CD8-positive, alpha-beta memory T cell (primary cell): ENCODE measurements around the gene NELFCD. TPM values are rescaled to one million over a fixed set of nuclear protein-coding genes. Genes with fewer than 3 reads are reported as not detected.
A peak's percentile ranks its signal among the peaks of the same experiment; 100 is the strongest.

ENCODE experiments used
- CTCF ChIA-PET: fragments of 350-600 bp; sonication (Branson Sonifier 250); formaldehyde crosslinking; loops from one replicate; lab custom pipeline; 2021; ENCODE audit warnings: antibody characterized with exemption; lab: Charles Lee
- POLR2A ChIA-PET: fragments of 350-600 bp; sonication (Branson Sonifier 250); formaldehyde crosslinking; loops from one replicate; lab custom pipeline; 2021; ENCODE audit warnings: antibody characterized with exemption; lab: Charles Lee
- DNase-seq, 5 donors: peaks; one replicate each; pipeline versions ENCODE4 v3.0.0 to v3.0.0-alpha.2; 2020 to 2022; ENCODE audit warnings: mixed read lengths in 1 of 5
- H3K27ac ChIP-seq: one replicate; pipeline ENCODE4 v1.7.0; 2013; ENCODE audit warnings: low read depth, mild to moderate bottlenecking, low read length, moderate library complexity
- H3K27me3 ChIP-seq: 2 replicates; pipeline ENCODE4 v1.7.0; 2013; ENCODE audit warnings: low read length, mild to moderate bottlenecking; ENCODE audit not compliant: insufficient read depth, poor library complexity, severe bottlenecking
- H3K36me3 ChIP-seq: 2 replicates; pipeline ENCODE4 v1.7.0; 2013; ENCODE audit warnings: mild to moderate bottlenecking, low read length, moderate library complexity; ENCODE audit not compliant: insufficient read depth
- H3K4me1 ChIP-seq: 2 replicates; pipeline ENCODE4 v1.7.0; 2013; ENCODE audit warnings: mild to moderate bottlenecking, low read length, moderate library complexity; ENCODE audit not compliant: insufficient read depth
- H3K4me3 ChIP-seq: 2 replicates; pipeline ENCODE4 v1.7.0; 2013; ENCODE audit warnings: mild to moderate bottlenecking, low read length
- H3K9me3 ChIP-seq: 2 replicates; pipeline ENCODE4 v1.7.0; 2013; ENCODE audit warnings: mild to moderate bottlenecking, low read length
- H3K27ac Mint-ChIP-seq, 8 donors: one replicate each; pipeline ENCODE4 v1.8.0; 2020 to 2021; ENCODE audit warnings: mixed read lengths in 8 of 8, mild to moderate bottlenecking in 6 of 8, inconsistent platforms in 3 of 8, moderate library complexity in 3 of 8
- H3K27me3 Mint-ChIP-seq, 2 donors: one replicate each; pipeline ENCODE4 v1.8.0; 2020 to 2021; ENCODE audit warnings: mixed read lengths in 2 of 2, mild to moderate bottlenecking in 1 of 2, moderate library complexity in 1 of 2
- H3K36me3 Mint-ChIP-seq, 3 donors: one replicate each; pipeline ENCODE4 v1.8.0; 2020 to 2021; ENCODE audit warnings: mixed read lengths in 3 of 3, inconsistent platforms in 1 of 3, mild to moderate bottlenecking in 1 of 3
- H3K4me1 Mint-ChIP-seq, 3 donors: one replicate each; pipeline ENCODE4 v1.8.0; 2020 to 2021; ENCODE audit warnings: mixed read lengths in 3 of 3, inconsistent platforms in 1 of 3, mild to moderate bottlenecking in 1 of 3
- H3K4me3 Mint-ChIP-seq, 7 donors: one replicate each; pipeline ENCODE4 v1.8.0; 2020 to 2021; ENCODE audit warnings: mixed read lengths in 7 of 7, mild to moderate bottlenecking in 6 of 7, moderate library complexity in 4 of 7, inconsistent platforms in 2 of 7
- H3K9me3 Mint-ChIP-seq, 5 donors: one replicate each; pipeline ENCODE4 v1.8.0; 2020 to 2022; ENCODE audit warnings: mixed read lengths in 5 of 5, mild to moderate bottlenecking in 3 of 5, moderate library complexity in 2 of 5, inconsistent platforms in 1 of 5
- polyA plus RNA-seq: library from polyadenylated mRNA; unstranded; fragments of 300-500 nt; fragmentation: Illumina TruSeq; gene quantifications from one replicate; pipeline ENCODE4 v1.2.3, GENCODE V29; 2021
- total RNA-seq, 2 experiments: library from RNA; stranded (reverse); gene quantifications; one replicate each; pipeline ENCODE4 v1.2.3, GENCODE V29; 2021

The NELFCD gene
- total and polyA plus RNA-seq, 3 experiments from 2014 or later: 78.1 to 108 (median 101) TPM

DNA sequence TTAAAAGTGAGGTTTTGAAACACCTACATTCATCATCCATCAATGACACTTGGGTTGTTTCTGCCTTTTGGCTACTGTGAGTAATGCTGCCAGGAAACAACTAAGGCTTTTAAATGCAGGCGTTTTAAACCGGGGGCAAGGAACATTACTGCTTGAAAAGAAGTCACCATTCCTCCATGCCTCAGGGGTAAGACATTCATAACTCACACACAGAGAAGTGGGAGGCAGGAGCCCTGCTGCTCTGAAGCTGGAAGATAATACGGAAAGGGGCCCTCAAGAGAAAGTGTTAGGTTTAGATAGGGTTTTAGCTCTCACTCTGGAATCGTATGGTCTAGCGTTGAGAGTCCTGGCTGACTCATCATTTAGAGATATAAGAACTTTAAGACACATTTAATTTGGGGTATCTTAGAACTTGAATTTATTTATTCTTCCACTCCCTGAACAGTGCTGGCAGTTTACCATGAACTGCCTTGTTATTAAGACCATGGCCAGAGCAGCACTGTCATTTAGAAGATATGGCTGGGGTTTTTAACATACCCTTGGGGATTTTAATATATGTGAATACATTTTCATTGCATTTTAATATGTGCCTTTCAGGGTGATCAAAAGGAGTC lies 40.0 kb downstream of the NELFCD start:
- Mint-ChIP-seq H3K4me1 (peaks cover 23 to 30% (median 27%) of the 10 kb centered on the region in 3 donors), H3K27ac (peak overlapping the region in 2 of 8 donors; percentile 23 to 43), H3K36me3 (peaks cover 0 to 49% (median 18%) of the 10 kb centered on the region in 3 donors), H3K9me3 (no peaks in the 10 kb centered on the region), H3K4me3 (no peak overlapping the region), H3K27me3 (no peaks in the 10 kb centered on the region)
- Histone ChIP-seq H3K27me3 (no peaks in the 10 kb centered on the region), H3K4me1 (peaks cover 12% of the 10 kb centered on the region), H3K27ac (peak overlapping the region; percentile 66), H3K4me3 (no peak overlapping the region), H3K9me3 (no peaks in the 10 kb centered on the region), H3K36me3 (peaks cover 16% of the 10 kb centered on the region)
- POLR2A ChIA-PET: no interaction called here
- CTCF ChIA-PET: no interaction called here
- no peak for DNase-seq

DNA sequence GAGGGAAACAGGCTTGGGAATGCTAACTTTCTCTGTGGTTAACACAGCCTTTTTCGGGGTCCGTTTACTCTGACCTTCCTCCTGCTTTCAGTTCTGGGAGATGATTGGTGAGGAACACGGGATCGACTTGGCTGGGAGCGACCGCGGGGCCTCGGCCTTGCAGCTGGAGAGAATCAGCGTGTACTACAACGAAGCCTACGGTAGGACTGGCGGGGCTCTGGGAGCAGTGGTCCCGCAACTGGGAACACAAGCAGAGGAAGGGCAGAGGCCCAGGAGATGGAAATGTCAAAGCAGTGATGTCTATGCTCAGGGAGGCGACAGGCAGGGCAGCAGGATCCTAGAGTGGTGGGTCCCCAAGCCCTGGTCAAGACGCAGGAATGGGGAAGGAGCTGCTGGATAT lies 41.7 kb downstream of the NELFCD start:
- POLR2A ChIA-PET: no interaction called here

DNA sequence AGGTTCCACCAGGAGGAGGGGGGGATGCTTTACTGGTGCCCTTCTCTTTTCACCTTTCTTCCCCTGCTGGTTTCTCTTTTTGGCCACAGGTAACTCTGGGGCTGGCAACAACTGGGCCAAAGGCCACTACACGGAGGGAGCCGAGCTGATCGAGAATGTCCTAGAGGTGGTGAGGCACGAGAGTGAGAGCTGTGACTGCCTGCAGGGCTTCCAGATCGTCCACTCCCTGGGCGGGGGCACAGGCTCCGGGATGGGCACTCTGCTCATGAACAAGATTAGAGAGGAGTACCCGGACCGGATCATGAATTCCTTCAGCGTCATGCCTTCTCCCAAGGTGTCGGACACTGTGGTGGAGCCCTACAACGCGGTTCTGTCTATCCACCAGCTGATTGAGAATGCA lies 42.6 kb downstream of the NELFCD start:
- Mint-ChIP-seq H3K36me3 (peaks cover 0 to 75% (median 25%) of the 10 kb centered on the region in 3 donors), H3K27ac (no peak overlapping the region), H3K4me1 (peaks cover 29 to 44% (median 36%) of the 10 kb centered on the region in 3 donors), H3K4me3 (no peak overlapping the region), H3K27me3 (no peaks in the 10 kb centered on the region), H3K9me3 (no peaks in the 10 kb centered on the region)
- ChIA-PET CTCF (no interaction called here), POLR2A (no interaction called here)
- Histone ChIP-seq H3K27ac (no peak overlapping the region), H3K9me3 (no peaks in the 10 kb centered on the region), H3K36me3 (peaks cover 34% of the 10 kb centered on the region), H3K27me3 (no peaks in the 10 kb centered on the region), H3K4me3 (no peak overlapping the region), H3K4me1 (peaks cover 20% of the 10 kb centered on the region)
- no peak for DNase-seq

More for the DNA sequence above, 41.7 kb downstream of the NELFCD start:
- Mint-ChIP-seq H3K4me3 (no peak overlapping the region), H3K27ac (peak overlapping the region in 3 of 8 donors; percentile 4 to 64 (median 6)), H3K4me1 (peaks cover 24 to 35% (median 27%) of the 10 kb centered on the region in 3 donors), H3K27me3 (no peaks in the 10 kb centered on the region), H3K36me3 (peaks cover 0 to 66% (median 24%) of the 10 kb centered on the region in 3 donors), H3K9me3 (no peaks in the 10 kb centered on the region)
- no peaks in the 10 kb centered on the region for H3K9me3 ChIP-seq
- peaks cover 26% of the 10 kb centered on the region for H3K36me3 ChIP-seq
- CTCF ChIA-PET: interaction anchor here (1.2 kb wide), 1 partner anchor 10 kb away, joined by 3 read pairs; the partner anchor contains the start of gene ATP5F1E
- peaks cover 12% of the 10 kb centered on the region for H3K4me1 ChIP-seq
- no peaks in the 10 kb centered on the region for H3K27me3 ChIP-seq
- no peak for DNase-seq
- no peak overlapping the region for H3K27ac ChIP-seq
- H3K4me3 ChIP-seq: no peak overlapping the region

DNA sequence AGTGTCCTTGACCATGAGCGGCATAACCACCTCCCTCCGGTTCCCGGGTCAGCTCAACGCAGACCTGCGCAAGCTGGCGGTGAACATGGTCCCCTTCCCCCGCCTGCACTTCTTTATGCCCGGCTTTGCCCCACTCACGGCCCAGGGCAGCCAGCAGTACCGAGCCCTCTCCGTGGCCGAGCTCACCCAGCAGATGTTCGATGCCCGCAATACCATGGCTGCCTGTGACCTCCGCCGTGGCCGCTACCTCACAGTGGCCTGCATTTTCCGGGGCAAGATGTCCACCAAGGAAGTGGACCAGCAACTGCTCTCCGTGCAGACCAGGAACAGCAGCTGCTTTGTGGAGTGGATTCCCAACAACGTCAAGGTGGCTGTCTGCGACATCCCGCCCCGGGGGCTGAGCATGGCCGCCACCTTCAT lies 43.1 kb downstream of the NELFCD start:
- peaks cover 25% of the 10 kb centered on the region for H3K4me1 ChIP-seq
- H3K9me3 ChIP-seq: no peaks in the 10 kb centered on the region
- peak overlapping the region in 1 of 7 donors; percentile 18 for H3K4me3 Mint-ChIP-seq
- H3K9me3 Mint-ChIP-seq: no peaks in the 10 kb centered on the region
- ChIA-PET CTCF (no interaction called here), POLR2A (no interaction called here)
- no peak overlapping the region for H3K27ac ChIP-seq
- H3K36me3 Mint-ChIP-seq: peaks cover 0 to 78% (median 24%) of the 10 kb centered on the region in 3 donors
- H3K36me3 ChIP-seq: peaks cover 38% of the 10 kb centered on the region
- no peak for DNase-seq
- no peak overlapping the region for H3K27ac Mint-ChIP-seq
- no peaks in the 10 kb centered on the region for H3K27me3 Mint-ChIP-seq
- peaks cover 34 to 49% (median 41%) of the 10 kb centered on the region in 3 donors for H3K4me1 Mint-ChIP-seq
- no peak overlapping the region for H3K4me3 ChIP-seq
- H3K27me3 ChIP-seq: no peaks in the 10 kb centered on the region

DNA sequence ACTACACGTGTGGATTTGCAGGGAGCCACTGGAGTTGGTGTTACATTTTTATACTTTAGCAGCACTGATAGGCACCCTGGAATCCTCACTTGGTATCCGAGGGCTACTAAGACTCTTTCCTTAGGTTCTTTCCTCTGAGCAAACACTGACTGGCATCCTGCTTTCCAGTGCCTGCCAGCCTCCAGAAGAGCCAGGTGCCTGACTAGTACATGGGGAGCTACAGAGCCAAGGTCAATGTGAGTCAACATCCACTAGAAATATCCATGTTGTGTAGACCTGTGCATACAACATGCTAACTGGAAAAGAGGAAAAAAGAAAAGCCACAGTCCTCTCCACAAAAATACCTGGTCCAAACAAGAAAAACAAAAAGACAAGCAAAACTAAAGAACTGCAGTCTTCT lies 44.0 kb downstream of the NELFCD start:
- peaks cover 0 to 87% (median 23%) of the 10 kb centered on the region in 3 donors for H3K36me3 Mint-ChIP-seq

DNA sequence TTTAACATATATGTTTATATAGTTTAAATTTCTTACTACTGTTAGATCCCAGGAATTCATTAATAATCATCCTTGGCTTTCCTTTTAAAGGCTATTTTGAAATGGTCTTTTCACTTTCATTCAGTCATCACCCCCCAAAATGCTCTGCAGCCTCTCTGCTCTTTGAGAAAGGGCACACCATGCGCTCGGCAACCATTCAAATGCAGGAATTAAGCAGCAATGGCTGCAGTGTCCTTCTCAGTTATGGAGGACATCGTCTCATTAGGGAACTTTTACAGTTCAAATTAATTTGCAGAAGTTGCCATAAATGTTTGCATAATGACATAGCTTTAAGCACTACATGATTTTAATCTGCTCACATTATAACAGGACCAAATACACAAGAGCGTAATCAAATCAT lies 44.5 kb downstream of the NELFCD start:
- Histone ChIP-seq H3K27ac (no peak overlapping the region), H3K27me3 (no peaks in the 10 kb centered on the region), H3K9me3 (no peaks in the 10 kb centered on the region), H3K36me3 (peaks cover 38% of the 10 kb centered on the region), H3K4me3 (no peak overlapping the region), H3K4me1 (peaks cover 39% of the 10 kb centered on the region)
- ChIA-PET POLR2A (no interaction called here), CTCF (no interaction called here)
- Mint-ChIP-seq H3K27ac (peak overlapping the region in 3 of 8 donors; percentile 34 to 52 (median 50)), H3K36me3 (peaks cover 0 to 92% (median 23%) of the 10 kb centered on the region in 3 donors), H3K4me3 (no peak overlapping the region), H3K4me1 (peaks cover 48 to 63% (median 55%) of the 10 kb centered on the region in 3 donors), H3K27me3 (no peaks in the 10 kb centered on the region), H3K9me3 (no peaks in the 10 kb centered on the region)
- no peak for DNase-seq

More for the DNA sequence above, 44.0 kb downstream of the NELFCD start:
- ChIA-PET CTCF (no interaction called here), POLR2A (interaction anchor here (0.6 kb wide), 1 partner anchor 37 kb away, joined by 3 read pairs; no protein-coding TSS in a partner anchor)
- Histone ChIP-seq H3K36me3 (peaks cover 38% of the 10 kb centered on the region), H3K27me3 (no peaks in the 10 kb centered on the region), H3K4me3 (no peak overlapping the region), H3K4me1 (peaks cover 35% of the 10 kb centered on the region), H3K9me3 (no peaks in the 10 kb centered on the region), H3K27ac (no peak overlapping the region)
- Mint-ChIP-seq H3K27ac (peak overlapping the region in 1 of 8 donors; percentile 50), H3K27me3 (no peaks in the 10 kb centered on the region), H3K9me3 (no peaks in the 10 kb centered on the region), H3K4me1 (peaks cover 43 to 58% (median 51%) of the 10 kb centered on the region in 3 donors), H3K4me3 (no peak overlapping the region)
- no peak for DNase-seq

DNA sequence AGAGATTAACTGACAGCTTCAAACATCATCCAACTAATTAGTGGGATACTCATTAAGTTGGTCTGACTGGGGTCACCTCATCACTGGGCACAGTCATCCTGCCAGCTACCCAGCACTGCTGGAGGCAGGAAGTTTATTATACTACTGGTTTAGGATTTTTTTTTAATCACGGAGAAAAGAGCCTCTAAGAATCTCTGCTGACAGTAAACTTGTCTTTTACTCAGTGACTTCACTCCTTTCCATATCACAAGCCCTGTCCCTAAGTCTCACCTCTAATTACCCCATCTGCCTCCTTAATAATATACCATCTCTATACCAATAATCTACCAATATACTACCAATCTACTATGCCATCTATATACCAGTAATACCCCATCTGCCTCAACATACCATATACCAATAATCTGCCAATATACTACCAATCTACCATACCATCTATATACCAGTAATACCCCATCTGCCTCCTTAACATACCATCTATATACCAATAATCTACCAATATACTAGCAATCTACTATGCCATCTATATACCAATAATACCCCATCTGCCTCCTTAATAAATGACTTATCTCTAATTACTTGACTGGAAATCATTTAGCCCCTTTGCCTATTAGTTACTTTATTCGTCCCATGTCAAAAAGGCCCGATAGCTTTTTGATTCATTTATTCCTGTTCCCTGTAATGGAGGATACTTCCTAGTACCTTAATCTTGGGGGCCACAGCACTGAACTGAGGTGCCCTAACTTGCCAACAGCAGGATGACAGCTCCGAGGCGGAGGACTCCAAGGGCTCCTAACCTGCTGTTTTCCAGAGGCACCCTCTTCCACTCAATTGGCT lies 46.1 kb downstream of the NELFCD start:
- Mint-ChIP-seq H3K27ac (peak overlapping the region; percentile 1 to 87 (median 14)), H3K9me3 (no peaks in the 10 kb centered on the region), H3K36me3 (peaks cover 0 to 97% (median 23%) of the 10 kb centered on the region in 3 donors), H3K4me3 (peak overlapping the region in 4 of 7 donors; percentile 3 to 15 (median 4)), H3K4me1 (peaks cover 57 to 73% (median 67%) of the 10 kb centered on the region in 3 donors), H3K27me3 (peaks cover 0 to 2% of the 10 kb centered on the region in 2 donors)
- POLR2A ChIA-PET: no interaction called here
- Histone ChIP-seq H3K27me3 (no peaks in the 10 kb centered on the region), H3K36me3 (peaks cover 38% of the 10 kb centered on the region), H3K4me1 (peaks cover 50% of the 10 kb centered on the region), H3K9me3 (no peaks in the 10 kb centered on the region), H3K27ac (no peak overlapping the region), H3K4me3 (no peak overlapping the region)
- no peak for DNase-seq
- CTCF ChIA-PET: no interaction called here
